Heart right ventricle (tissue), 16 donors: ENCODE data around the gene HEBP2. TPM values are rescaled to one million over a fixed set of nuclear protein-coding genes. Genes with fewer than 3 reads are reported as not detected.

Experiments
- ATAC-seq, 8 donors: fragments of 200-7000 bp; cut with Tn5 transposase; one replicate each; pipeline ENCODE4 v1.9.1; 2020; ENCODE audit warnings: mild to moderate bottlenecking in 8 of 8, moderate library complexity in 8 of 8, moderate number of reproducible peaks in 1 of 8
- DNase-seq, 2 donors: peaks; one replicate each; pipeline ENCODE4 v3.0.0-alpha.2; 2020
- H3K27ac ChIP-seq, 10 donors: fragments of 200-600 bp; sonication (generic) in 2 of 10; one replicate each; pipeline versions ENCODE4 v1.5.0 to v1.8.0; 2020 to 2022; ENCODE audit warnings: mild to moderate bottlenecking in 3 of 10
- H3K27me3 ChIP-seq, 7 donors: fragments of 200-600 bp; one replicate each; pipeline ENCODE4 v1.8.0; 2021 to 2022; ENCODE audit warnings: mild to moderate bottlenecking in 2 of 7
- H3K36me3 ChIP-seq, 9 donors: fragments of 200-600 bp; sonication (generic) in 1 of 9; one replicate each; pipeline versions ENCODE4 v1.5.0 to v1.8.0; 2020 to 2022; ENCODE audit warnings: mild to moderate bottlenecking in 2 of 9
- H3K4me1 ChIP-seq, 9 donors: fragments of 200-600 bp; sonication (generic) in 1 of 9; one replicate each; pipeline versions ENCODE4 v1.5.0 to v1.8.0; 2020 to 2022; ENCODE audit warnings: mild to moderate bottlenecking in 4 of 9
- H3K4me3 ChIP-seq, 10 donors: fragments of 200-600 bp; sonication (generic) in 2 of 10; one replicate each; pipeline versions ENCODE4 v1.5.0 to v1.8.0; 2020 to 2022; ENCODE audit warnings: mild to moderate bottlenecking in 7 of 10, moderate library complexity in 2 of 10
- H3K9me3 ChIP-seq, 11 donors: fragments of 200-600 bp in 10 of 11; sonication (generic) in 2 of 11; one replicate each; pipeline versions ENCODE4 v1.5.0 to v1.8.0; 2013 to 2022; ENCODE audit warnings: mild to moderate bottlenecking in 2 of 11, control low read depth in 1 of 11, moderate library complexity in 1 of 11
- CTCF ChIP-seq, 9 donors: fragments of 200-600 bp; sonication (generic) in 2 of 9; IDR thresholded peaks; one replicate each; pipeline versions ENCODE4 v1.5.0 to v1.8.0; 2021 to 2022; ENCODE audit warnings: antibody characterized with exemption in 9 of 9, mild to moderate bottlenecking in 5 of 9, moderate library complexity in 1 of 9
- WGBS, 2 donors: extraction: QIAGEN DNeasy Blood & Tissue Kit; methylation state at CpG; one replicate each; pipeline ENCODE4 v1.1.7; 2013; ENCODE audit warnings: inconsistent platforms in 1 of 2; 5-methylcytosine and 5-hydroxymethylcytosine counted together
- intact Hi-C, 10 donors: fragments of 100-400 bp; cut with DNase I; formaldehyde crosslinking; loops; one replicate each; pipeline versions ENCODE4 v1.11.1 to v1.14.2; 2022
- polyA plus RNA-seq, 2 donors: library from polyadenylated mRNA; stranded (reverse); fragments of 200-250 nt; gene quantifications; one replicate each; pipeline ENCODE4 v1.2.3, GENCODE V29; 2013
- total RNA-seq, 10 donors: library from RNA; stranded (reverse); fragmentation: NEBNext Ultra II Directional in 3 of 10; extraction: Animal tissue kit (Norgen Biotek cat#: 25700) in 3 of 10; gene quantifications; one replicate each; pipeline versions ENCODE4 v1.2.1 to v1.2.4, GENCODE V29; 2021 to 2023
- donor health status: Arrhythmogenic right ventricular cardiomyopathy.
- donor health status: ischemic (EF 13 %, LVEDD 7.1; RV severe dilation, severe dysfunction).
- donor health status: healthy with polysubstance abuse.
- donor health status: DM: no; HTN: yes; CAD: no.
- donor health status: DM: no; HTN: no; CAD: no.
- donor health status: ischemic (EF 25% LVEDD 6.9; RV normal size, moderate dysfunction).
- donor health status: ischemic (EF 25% LVEDD 5.7; RV mildly dilated, moderate dysfunction).
- donor health status: healthy.
- donor health status: DM: yes; HTN: yes; CAD: no.
- donor health status: Ischemic cardiomyopathy.
- donor health status: ischemic (EF 35%, LVEDD 5.7; RV mildly dilated, moderate dysfunction).
- donor health status: nonischemic (EF 11% LVEDD 7.7; RV severe dilation, severe dysfunction).
- donor health status: DM: yes; HTN: yes; CAD: no.
- donor health status: PGD.
- donor health status: ischemic (EF 29% LVEDD 5.4; RV normal size, mild dysfunction).
- donor health status: nonischemic (EF 23%, LVEDD 6.1; RV moderate dilation, normal function).

HEBP2 gene
- total and polyA plus RNA-seq, 12 donors: 44.1 to 123 (median 100) TPM

- DNase-seq (no peak), ATAC-seq (peak in 2 of 8 donors; percentile 28 to 56)
- Histone ChIP-seq H3K4me1 (peaks cover 0 to 42% (median 9%) of the 10 kb centered on the region in 9 donors), H3K27me3 (no peaks in the 10 kb centered on the region), H3K36me3 (peaks cover 0 to 12% (median 0%) of the 10 kb centered on the region in 9 donors), H3K4me3 (no peak overlapping the region), H3K9me3 (peaks cover 0 to 7% (median 0%) of the 10 kb centered on the region in 11 donors), H3K27ac (peak overlapping the region in 4 of 10 donors; percentile 2 to 37 (median 16))
- intact Hi-C loops: loop anchor here in 2 of 10 donors (10.0 kb wide), 2 partner anchors 65 to 75 kb away; no protein-coding TSS in a partner anchor
- WGBS, 2 donors: 36 to 53% methylated on average over 7 of the region's 7 CpGs
- TF ChIP-seq CTCF (IDR thresholded peaks at IDR 0.05): no peak
Measured at GRCh38 chr6:138439546-138439945, 35.5 kb downstream of the HEBP2 start.

- WGBS, 2 donors: 75 to 78% methylated on average over 3 of the region's 3 CpGs
- ATAC-seq (no peak), DNase-seq (no peak)
- peaks cover 0 to 42% (median 4%) of the 10 kb centered on the region in 9 donors for H3K4me1 ChIP-seq
- intact Hi-C loops: loop anchor here in 1 of 10 donors (5.0 kb wide), 1 partner anchor 37 kb away; no protein-coding TSS in a partner anchor
- H3K36me3 ChIP-seq: peaks cover 0 to 14% (median 0%) of the 10 kb centered on the region in 9 donors
- no peak for TF ChIP-seq CTCF (IDR thresholded peaks at IDR 0.05)
- H3K27me3 ChIP-seq: no peaks in the 10 kb centered on the region
- H3K9me3 ChIP-seq: peaks cover 0 to 7% (median 0%) of the 10 kb centered on the region in 11 donors
- H3K27ac ChIP-seq: peak overlapping the region in 3 of 10 donors; percentile 4 to 37 (median 27)
- no peak overlapping the region for H3K4me3 ChIP-seq
Measured at GRCh38 chr6:138440296-138440695, 36.3 kb downstream of the HEBP2 start.

- H3K27ac ChIP-seq: peak overlapping the region in 5 of 10 donors; percentile 4 to 61 (median 11)
- no peak overlapping the region for H3K4me3 ChIP-seq
- ATAC-seq: peak in 2 of 8 donors; percentile 19 to 44
- DNase-seq: no peak
- peaks cover 0 to 7% (median 0%) of the 10 kb centered on the region in 11 donors for H3K9me3 ChIP-seq
- H3K4me1 ChIP-seq: peaks cover 0 to 42% (median 4%) of the 10 kb centered on the region in 9 donors
- WGBS, 2 donors: 71 to 79% methylated on average over 4 of the region's 4 CpGs
- H3K36me3 ChIP-seq: peaks cover 0 to 18% (median 0%) of the 10 kb centered on the region in 9 donors
- TF ChIP-seq CTCF (IDR thresholded peaks at IDR 0.05): no peak
- no peaks in the 10 kb centered on the region for H3K27me3 ChIP-seq
- intact Hi-C loops: loop anchor here in 1 of 10 donors (5.0 kb wide), 1 partner anchor 36 kb away; no protein-coding TSS in a partner anchor
Measured at GRCh38 chr6:138440758-138441357, 36.8 kb downstream of the HEBP2 start.

GRCh38 chr6:138441965-138442364 lies 37.9 kb downstream of the HEBP2 start:
- WGBS, 2 donors: 56 to 75% methylated on average over 6 of the region's 6 CpGs
- Histone ChIP-seq H3K4me3 (no peak overlapping the region), H3K27me3 (no peaks in the 10 kb centered on the region), H3K27ac (peak overlapping the region in 6 of 10 donors; percentile 17 to 61 (median 40)), H3K4me1 (peaks cover 0 to 37% (median 4%) of the 10 kb centered on the region in 9 donors), H3K9me3 (peaks cover 0 to 7% (median 0%) of the 10 kb centered on the region in 11 donors), H3K36me3 (peaks cover 0 to 29% (median 0%) of the 10 kb centered on the region in 9 donors)
- ATAC-seq: peak in 5 of 8 donors; percentile 20 to 60 (median 38)
- intact Hi-C loops: loop anchor here in 1 of 10 donors (5.0 kb wide), 1 partner anchor 35 kb away; no protein-coding TSS in a partner anchor
- no peak for DNase-seq
- TF ChIP-seq CTCF (IDR thresholded peaks at IDR 0.05): no peak
